GM21367 (cell line): ENCODE results near the gene ETV6.

ENCODE experiments used
- ATAC-seq: cut with Tn5 transposase; IDR thresholded peaks from one replicate; pipeline ENCODE4 v1.9.1; 2021; ENCODE audit not compliant: unreplicated experiment

ETV6 gene

DNA sequence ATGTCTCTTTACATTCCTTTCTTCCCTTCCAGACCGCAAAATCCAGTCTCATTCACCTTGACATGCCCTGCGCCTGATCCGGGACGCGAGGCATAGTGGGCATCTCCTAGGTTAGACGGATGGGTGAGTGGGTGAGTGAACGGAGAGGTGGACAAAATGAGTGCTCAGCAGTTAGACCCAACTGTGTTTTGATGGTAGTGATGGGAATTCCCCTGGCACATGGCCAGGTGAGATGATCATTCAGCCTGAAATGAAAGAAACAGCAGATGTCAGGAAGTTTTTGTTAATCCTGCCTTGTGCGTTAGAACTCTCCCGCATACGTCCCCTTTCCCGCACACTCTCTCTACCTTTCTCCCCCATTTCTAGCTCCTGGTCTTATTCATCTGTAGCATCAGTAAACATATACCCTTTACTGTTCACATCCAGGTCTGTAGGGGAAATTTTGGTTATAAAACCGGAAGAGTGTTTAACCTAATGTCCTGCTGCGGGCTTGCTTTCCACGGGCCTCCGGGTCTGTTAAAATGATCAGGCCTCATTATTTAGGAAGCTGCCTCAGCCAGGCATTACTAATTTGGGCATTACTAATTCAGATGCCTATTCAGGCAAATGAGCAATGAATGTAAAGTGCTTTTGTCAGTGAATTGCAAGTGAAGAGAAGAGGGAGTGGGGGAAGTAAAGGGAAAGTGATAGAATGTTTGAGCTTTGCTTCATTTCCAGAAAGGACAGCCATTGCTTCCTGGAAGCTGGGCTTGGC, 172.8 kb downstream of the ETV6 start:
- ATAC-seq = peak; percentile 32

DNA sequence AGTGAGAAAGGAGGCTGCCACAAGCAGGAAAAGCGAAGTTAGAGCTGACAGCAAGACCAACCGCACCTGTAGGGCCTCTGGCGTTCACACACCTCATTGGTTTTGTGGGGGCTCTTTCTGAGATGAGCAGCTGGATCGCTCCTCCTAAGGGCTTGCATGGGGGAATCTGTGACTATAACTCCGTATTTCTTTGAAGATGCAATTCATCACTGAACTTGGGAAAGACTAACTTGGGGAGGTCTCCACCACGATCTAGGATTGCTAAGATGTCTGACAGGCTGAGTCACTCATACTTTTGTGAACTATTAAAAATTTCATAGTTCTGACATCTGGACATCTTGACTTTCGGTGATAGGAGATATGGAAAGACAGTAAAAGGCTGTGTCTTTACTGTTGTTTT, 173.6 kb downstream of the ETV6 start:
- no peak for ATAC-seq

DNA sequence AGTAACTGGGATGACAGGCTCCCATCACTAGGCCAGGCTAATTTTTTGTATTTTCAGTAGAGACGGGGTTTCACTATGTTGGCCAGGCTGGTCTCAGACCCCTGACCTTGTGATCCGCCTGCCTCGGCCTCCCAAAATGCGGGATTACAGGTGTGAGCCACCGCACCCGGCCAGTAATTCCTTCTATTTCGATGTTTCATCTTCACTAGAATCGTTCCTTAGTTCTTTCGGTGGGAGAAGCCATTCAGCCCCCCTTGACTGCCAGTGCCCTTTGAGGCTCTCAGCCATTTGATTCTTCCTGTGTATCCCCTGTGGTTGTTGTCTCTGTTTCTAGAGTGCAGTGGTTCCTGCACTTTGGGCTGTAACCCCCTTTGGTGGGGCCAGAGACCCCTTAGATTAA, 174.1 kb downstream of the ETV6 start:
- no peak for ATAC-seq

DNA sequence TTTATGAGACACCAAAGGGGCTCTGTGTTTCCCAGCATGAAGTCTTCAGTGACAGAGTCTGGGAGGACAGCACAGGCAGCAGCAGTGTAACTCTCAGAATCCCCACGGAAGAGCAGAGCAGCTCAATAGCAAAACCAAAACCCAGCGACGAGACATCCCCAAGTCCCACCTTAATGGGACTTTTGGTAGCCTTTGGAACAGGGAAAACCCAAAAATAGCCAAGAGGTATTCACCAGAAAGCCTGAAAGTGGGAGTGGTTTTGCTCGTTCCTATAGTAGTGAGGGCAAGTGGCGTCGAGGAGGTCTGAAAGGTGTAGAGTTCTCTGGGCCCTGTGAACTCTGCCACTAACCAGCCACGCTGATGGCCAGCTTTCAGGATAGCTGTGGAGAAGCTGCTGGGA, 174.6 kb downstream of the ETV6 start:
- ATAC-seq = no peak

DNA sequence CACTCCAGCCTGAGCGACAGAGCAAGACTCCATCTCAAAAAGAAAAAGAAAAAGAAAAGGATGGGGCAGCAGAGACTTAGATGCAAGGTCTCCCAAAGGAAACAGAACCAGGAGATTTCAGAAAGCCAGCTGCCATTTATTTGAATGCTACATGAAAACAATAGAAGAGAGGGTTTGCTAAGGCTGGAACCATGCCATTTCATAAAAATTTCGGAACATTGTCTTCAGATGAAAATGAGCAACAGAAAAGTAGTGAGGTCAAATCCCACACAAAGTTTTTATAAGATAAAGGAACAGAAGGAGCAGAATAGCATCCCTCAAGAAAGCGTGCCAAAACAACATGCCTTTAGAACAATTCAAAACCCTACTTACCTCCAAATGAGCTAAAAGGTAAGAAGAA, 175.3 kb downstream of the ETV6 start:
- ATAC-seq = no peak

DNA sequence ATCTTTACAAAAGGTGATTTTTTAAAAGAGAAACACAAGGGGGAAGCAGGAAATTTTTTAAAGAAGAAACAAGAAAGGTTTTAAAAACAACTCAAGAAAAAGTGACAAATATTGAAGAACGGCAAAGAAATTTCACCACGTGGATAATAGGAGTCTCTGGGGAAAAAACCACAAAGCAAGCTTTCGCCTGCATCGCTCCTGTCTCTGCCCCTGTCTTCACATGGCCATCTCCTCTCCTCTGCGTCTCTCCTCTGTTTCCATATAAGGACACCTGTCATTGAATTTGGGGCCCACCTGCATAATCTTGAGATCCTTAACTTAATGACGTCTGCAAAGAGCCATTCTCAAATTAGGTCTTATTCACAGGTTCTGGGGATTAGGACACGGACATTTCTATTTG, 175.8 kb downstream of the ETV6 start:
- ATAC-seq = no peak

DNA sequence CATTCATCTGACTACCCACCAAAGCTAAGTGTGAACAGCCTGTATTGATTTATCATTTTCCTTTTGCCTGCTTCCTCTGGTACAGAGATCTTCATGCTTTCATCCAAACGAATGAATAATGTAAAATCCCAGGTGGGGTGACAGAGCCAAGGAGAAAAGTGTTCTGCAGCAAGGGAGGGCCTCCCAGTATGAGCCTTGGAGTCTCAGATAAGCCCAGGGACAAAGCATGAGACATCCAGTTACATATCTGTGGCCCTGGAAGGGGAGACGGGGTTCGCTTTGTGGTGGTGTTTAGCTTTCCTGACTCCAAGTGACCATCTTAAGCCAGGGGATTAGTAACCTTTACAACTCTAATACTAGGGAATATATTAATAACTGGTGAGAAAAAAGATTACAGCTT, 177.1 kb downstream of the ETV6 start:
- no peak for ATAC-seq

DNA sequence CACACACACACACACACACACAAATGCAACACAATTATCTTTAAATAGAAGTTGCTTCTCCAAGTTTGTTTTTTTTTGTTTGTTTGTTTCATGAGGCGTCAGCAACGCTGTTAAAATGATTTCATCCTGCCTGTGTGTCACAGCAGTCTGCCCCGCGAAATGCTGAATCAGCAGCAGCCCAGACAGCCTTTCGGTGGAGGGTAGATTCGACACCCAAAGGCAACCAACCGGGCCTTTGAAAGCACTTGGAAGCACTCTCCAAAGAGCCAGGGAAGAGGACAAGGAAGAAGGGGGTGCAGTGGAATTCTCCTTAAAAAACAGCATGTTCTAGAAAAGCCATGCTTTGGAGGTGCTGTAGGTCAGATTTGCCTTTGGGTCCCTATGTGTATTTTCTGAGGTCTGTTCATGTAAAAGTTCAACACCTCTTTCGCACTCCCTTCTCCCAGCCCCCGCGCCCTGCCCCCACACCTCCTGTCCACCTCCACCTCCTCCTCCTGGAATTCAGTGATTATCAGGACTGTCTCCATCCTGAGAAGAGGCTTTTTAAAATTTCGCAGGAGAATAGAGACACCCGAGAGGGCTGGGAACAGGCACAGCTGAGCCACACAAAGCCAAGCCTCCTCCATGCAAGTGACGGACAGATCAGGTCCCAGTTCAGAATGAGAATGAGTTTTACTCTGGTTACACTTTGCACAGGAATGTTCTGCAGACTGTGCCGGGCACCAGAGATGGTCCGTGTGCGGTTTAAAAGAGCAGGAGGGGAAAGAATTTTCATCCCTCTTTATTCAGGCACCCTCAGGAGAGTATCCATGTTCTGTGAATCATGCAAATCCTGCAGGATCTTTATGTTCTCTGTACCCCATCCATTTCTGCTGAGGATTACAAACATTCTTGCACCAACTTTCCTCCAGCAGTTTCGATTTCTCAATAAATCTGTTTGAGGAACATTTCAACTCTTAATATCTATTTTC, 177.9 kb downstream of the ETV6 start:
- no peak for ATAC-seq

DNA sequence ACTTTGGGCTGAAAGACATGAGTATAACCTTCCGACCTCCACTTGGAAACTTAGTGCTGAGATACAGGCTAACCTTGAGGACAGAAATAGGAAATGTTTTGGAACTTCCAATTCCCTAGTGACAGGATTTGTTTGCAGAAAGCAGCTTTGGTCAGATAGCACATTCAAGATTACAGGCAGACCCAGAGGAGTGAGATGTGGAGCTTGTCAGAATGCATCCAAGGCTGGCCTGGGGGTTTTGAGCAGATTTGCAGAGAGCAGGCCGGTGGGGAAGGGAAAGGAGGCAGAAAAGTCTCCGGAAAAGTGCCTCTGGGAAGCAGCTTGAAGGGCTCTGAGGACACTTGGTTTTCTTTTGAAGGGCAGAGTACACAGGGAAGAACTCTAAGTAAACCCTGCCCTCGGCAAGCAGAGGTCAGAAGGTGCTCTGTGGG, 180.3 kb downstream of the ETV6 start:
- ATAC-seq = no peak

DNA sequence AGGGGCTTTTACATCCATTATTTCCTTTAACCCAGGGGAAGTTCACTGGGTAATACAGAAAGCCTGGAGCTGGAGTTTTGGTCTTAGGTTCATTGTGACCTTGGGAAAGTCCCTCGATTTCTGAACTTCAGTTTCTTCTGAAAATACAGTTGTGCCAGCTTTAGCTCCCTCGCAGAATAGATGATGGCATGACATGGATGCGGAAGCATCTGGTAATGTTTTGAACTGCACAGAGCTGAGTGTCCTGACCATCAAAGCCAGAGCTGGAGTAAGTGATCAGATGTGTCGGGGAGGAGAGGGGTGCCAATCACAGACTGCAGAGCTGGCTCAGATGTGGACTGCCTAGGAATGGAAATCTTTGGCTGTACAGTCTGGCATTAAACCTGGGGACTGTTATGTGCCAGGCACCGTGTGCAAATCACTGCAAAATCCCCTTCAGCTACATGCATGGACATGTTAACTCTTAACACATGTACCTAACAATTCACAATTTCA, 180.9 kb downstream of the ETV6 start:
- no peak for ATAC-seq

DNA sequence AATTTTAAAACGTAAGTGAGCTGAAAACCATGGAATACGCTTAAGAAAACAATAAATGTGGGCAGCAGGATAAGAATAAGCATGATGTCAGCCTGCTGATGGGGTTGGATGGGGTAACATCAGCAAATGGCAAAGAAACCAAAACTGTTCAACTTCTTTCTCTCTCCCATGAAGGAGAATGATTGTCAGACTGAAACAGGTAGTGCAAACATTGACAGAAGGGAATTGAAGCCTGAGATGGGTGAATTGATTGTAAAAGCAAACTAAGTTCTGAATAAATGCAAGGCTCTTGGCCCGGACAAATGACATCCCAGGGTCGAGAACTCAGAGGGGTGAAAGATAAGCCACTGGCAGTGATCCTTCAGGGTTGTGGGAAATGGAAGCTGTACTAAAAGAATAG, 182.6 kb downstream of the ETV6 start:
- ATAC-seq = no peak

DNA sequence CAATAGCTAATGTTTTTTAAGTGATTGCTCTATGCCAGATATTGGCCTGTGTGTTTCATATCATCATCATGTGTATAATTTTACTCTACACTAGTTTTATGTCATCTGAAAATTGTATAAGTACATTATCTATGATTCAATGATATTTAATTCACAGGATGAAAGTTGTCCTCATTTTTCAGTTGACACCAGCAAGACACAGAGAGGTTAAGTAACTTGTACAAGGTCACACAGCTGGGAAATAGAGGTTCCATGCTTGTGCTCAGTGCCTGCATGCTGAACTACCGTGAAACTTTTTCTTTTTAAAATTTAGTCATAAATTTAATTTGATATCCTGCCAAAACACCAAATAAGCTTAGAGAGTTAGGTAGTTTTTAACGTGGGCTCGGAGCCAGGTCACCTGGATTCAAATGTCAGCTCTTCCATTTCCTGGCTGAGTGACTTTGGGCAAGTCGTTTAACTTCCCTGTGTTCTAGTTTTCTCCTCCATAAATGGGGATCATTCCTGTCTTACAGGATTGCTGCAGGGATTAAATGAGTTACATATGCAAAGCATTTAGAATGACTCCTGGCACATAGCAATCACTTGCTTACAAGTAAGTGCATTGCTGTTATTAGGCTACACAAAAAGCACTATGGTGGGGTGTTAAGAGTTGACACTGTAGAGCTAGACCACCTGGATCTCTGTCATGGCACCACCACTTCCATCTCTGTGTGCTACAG, 183.9 kb downstream of the ETV6 start:
- ATAC-seq = no peak

DNA sequence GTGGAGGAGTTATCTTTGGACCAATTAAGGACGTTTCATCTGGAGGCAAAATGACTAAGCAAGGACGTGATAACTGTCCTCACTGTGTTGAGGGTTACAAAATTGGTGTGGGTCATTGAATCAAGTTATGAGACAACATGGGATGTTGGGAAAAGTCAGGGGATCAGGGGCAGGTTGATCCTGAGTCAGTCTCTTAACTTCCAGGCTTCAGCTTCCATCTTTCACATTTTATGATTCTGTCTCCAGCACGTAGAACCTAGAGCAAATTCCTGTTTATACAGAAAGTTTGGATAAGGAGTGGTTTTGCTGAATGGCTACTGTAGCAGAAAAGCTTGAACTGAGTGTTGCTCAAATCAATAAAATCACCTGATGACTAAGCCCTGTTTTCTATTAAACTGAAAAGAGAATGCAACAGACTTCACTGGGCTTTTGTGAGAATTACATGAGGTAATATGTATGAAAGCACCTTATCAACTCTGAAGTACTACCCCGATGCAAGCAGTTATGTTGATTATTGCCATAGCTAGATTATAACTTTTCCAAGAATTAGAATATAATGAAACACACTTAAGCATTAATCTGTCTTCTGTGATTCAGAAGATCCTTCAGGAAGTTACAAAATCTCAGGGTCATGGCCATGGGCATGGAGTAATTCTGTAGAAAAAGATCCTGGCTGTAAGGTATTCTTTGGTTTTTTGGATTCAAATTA, 184.8 kb downstream of the ETV6 start:
- ATAC-seq = no peak

DNA sequence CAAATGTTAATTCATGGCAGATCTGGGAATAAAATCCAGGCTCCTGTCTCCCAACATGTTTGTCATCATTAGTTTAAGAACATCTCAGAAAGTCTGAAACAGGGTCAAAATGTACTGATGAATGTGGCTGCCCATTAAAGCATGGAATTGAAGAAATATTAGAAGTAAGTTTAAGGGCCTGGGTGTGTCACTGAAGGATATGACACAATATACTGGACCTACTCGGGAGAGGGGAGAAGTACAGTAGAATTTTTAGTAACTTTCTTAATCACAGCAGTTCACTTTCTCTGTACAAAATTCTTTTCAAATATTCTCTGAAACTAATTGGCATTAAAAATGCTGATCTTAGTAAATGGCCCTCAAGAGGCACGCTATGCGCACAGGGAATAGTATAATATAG, 185.5 kb downstream of the ETV6 start:
- no peak for ATAC-seq

DNA sequence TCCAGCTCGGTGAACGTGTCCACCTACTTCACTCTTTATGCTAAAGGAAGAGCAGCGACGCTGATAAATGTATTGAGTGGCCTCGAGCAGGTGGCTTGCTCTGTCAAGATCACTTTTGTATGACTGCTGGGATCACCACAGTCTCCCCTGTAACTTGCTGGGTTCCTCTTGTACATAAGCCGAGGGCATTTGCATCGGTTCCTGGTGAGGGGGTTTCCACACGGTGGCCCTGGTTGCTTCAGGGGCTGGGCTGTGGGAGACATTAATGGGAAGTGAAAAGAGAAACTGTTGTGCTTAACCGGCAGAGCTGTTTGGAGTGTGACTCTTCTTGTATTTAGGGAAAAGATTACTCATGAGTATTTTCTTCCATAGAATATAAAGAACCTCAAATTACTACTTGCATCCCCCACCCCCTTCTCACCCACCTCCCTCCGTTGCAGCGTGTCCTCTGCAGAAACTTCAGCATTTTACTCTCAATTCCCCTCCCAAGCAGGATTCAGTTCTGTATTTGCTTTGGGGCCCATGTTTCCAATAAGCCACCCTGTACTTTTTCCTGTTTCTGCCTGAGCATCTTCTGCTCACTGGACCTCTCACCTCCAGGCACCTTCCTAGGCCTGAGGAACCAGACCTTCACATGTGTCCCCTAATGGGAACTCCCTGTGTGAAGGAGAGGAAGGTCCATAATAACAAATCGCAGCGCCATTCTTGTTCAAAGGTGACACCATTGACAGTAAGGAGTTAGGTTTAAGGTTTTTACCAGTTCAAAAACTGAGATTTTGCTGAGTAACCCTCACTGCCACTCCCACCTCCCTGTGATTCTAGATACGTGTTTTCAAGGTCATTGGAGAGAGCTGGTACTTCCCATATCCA, 187.0 kb downstream of the ETV6 start:
- ATAC-seq = peak; percentile 87

DNA sequence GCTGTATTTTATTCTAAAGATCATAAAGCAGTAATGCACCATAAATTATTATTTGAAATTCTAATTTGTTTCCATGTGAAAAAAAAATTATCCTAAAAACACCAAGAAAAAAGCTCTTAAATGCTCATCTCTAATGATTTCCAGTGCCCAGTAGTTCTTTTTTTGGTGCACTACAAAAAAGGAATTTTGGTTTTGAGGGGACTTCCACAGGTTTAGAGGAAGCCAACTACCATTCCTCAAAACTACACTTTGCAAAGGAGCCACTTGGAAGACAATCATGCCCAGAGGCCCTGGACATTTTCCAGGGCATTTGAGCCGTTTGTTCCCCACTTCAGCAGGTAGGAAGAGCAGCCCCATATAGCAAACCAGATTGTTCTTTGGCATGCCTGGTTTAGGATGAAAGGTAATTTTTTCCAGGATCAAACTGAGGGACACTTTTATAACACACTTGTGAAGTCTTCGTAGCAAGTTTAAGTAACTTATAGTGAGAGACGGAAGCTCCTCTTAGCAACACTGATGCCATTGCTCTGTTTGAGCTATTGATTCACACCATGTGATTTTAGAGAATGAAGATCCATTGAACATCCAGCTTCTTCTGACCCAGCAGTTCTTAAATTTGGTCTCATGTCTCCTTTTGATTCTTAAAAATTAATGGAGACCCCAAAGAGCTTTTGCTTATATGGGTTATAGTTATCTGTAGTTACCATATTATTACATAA, 187.9 kb downstream of the ETV6 start:
- ATAC-seq = no peak

DNA sequence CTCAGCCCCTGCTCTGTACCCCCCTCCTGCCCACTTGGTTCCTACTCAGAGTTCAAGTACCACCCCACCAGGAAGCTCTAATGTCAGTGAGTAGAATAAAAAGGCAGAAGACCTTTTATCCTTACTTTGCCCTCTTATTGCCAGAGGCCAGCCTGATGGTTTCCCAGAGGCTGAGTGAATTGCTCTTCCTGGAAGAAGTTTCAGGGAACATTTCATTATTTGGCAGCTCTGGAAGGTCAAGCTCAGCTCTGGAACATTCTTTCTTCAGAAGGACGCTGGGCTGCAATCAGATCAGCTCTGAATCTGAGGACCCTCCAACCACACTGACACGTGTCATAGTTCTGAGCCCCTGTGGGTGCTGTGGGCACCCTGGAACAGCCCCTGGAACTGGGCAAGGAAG, 188.9 kb downstream of the ETV6 start:
- no peak for ATAC-seq

DNA sequence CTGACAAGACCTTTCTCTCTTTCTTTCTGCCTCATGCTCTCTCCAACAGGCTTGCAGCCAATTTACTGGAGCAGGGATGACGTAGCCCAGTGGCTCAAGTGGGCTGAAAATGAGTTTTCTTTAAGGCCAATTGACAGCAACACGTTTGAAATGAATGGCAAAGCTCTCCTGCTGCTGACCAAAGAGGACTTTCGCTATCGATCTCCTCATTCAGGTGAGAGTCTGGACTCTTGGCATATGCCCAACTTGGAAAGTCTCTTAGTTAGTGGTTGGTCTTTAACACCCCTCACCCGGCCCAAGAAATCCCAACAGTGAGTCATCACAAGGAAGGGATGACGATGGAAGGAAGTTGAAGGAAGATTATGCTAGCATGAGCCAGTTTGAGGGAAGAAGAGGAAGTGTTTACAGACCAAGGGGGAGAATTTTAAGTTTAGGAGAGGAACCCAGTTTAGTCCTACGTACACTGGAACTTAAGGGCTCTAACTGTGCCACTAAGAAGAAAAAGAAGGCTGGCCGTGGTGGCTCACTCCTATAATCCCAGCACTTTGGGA, 189.7 kb downstream of the ETV6 start:
- no peak for ATAC-seq

DNA sequence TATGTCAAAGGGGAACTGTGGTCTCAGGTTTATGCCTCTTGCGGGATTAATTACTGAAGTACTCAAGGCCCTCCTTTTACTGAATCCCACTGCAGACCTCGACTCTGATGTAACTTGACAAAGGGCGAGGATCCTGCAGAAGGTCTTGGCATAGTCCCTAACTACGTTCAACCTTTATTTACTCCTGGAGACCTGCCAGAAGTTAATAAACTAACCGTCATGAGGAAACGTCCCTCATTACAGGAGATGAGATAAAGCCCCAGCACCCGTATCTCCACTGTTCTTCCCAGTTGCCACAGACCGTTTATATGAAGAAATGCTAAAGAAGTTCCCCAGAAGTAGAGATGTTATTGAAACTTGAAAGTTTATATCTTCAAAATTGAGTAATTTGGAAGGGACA, 190.9 kb downstream of the ETV6 start:
- no peak for ATAC-seq
